HCT116 (cell line): ENCODE measurements around the gene UXS1. TPM values are rescaled to one million over a fixed set of nuclear protein-coding genes. Genes with fewer than 3 reads are reported as not detected.

Experiments used
- ATAC-seq: fragments of 200-7000 bp; cut with Tn5 transposase; 2 replicates; pipeline ENCODE4 v1.9.1; 2020; ENCODE audit warnings: mild to moderate bottlenecking, moderate library complexity
- BruUV-seq: library from RNA; stranded (reverse); fragments of 400-500 nt; replicated peaks from 2 replicates; lab custom pipeline; 2021; lab: Mats Ljungman, UMichigan
- CTCF ChIA-PET: fragments of 300-600 bp; sonication (Branson Sonifier 250); formaldehyde crosslinking; loops from one replicate; lab custom pipeline; 2021; ENCODE audit warnings: antibody characterized with exemption; lab: Charles Lee
- POLR2A ChIA-PET: fragments of 300-600, 350-600 bp; sonication (Branson Sonifier 250); formaldehyde crosslinking; loops from one replicate; lab custom pipeline; 2021; ENCODE audit warnings: antibody characterized with exemption; lab: Charles Lee
- RAD21 ChIA-PET, 2 experiments: fragments of 300-600 bp; sonication (Branson Sonifier 250); formaldehyde crosslinking; loops; one replicate each; lab custom pipeline; 2023; ENCODE audit warnings: low total read pairs in 2 of 2; ENCODE audit not compliant: uncharacterized antibody in 2 of 2, unreplicated experiment in 2 of 2, low non-redundant PET in 1 of 2; lab: Charles Lee
- DNase-seq: peaks from one replicate; pipeline ENCODE4 v3.0.0-alpha.2; 2010; ENCODE audit warnings: low read depth, low spot score
- H2AFZ ChIP-seq: fragments of 200-600 bp; shearing (Covaris generic), sonication (generic); 2 replicates; pipeline ENCODE4 v1.6.1; 2017; ENCODE audit warnings: low read depth, mixed run types, mixed read lengths, antibody characterized with exemption, low read length; ENCODE audit not compliant: poor library complexity, severe bottlenecking
- H3K27ac ChIP-seq: 2 replicates; pipeline ENCODE4 v1.5.1; 2012; ENCODE audit warnings: low read depth, low read length
- H3K27me3 ChIP-seq: fragments of 200-600 bp; sonication (generic); 2 replicates; pipeline ENCODE4 v1.6.1; 2016; ENCODE audit warnings: mixed run types, low read length, mixed read lengths; ENCODE audit not compliant: insufficient read depth
- H3K36me3 ChIP-seq, 2 experiments: fragments of 200-500 bp in 1 of 2; fragments of 200-600 bp in 1 of 2; sonication (Bioruptor generic) in 1 of 2; sonication (generic) in 1 of 2; 2 replicates each; pipeline versions ENCODE4 v1.5.1 to v1.6.1; 2014 to 2016; ENCODE audit warnings: low read length in 2 of 2, inconsistent platforms in 1 of 2, mixed read lengths in 1 of 2, mixed run types in 1 of 2; ENCODE audit not compliant: insufficient read depth in 2 of 2, control insufficient read depth in 1 of 2
- H3K4me1 ChIP-seq, 2 experiments: fragments of 200-600 bp in 1 of 2; sonication (generic) in 1 of 2; 2 replicates each; pipeline versions ENCODE4 v1.5.1 to v1.6.1; 2012 to 2017; ENCODE audit warnings: low read length in 2 of 2, inconsistent platforms in 1 of 2, mild to moderate bottlenecking in 1 of 2, mixed read lengths in 1 of 2, mixed run types in 1 of 2, moderate library complexity in 1 of 2; ENCODE audit not compliant: insufficient read depth in 2 of 2, control insufficient read depth in 1 of 2
- H3K4me2 ChIP-seq: fragments of 200-600 bp; sonication (generic); 2 replicates; pipeline ENCODE4 v1.6.1; 2017; ENCODE audit warnings: mixed run types, low read length, mixed read lengths
- H3K4me3 ChIP-seq, 2 experiments: fragments of 200-600 bp in 1 of 2; sonication (generic) in 1 of 2; replicated peaks in 1 of 2; 2 replicates each; pipeline ENCODE4 v1.5.1; 2011 to 2016; ENCODE audit warnings: low read length in 2 of 2, control low read depth in 1 of 2, low read depth in 1 of 2, mild to moderate bottlenecking in 1 of 2, mixed read lengths in 1 of 2, mixed run types in 1 of 2
- H3K79me2 ChIP-seq: fragments of 200-600 bp; sonication (generic); 2 replicates; pipeline ENCODE4 v1.6.1; 2017; ENCODE audit warnings: mild to moderate bottlenecking, mixed run types, low read length, moderate library complexity, mixed read lengths; ENCODE audit not compliant: insufficient read depth
- H3K9ac ChIP-seq: fragments of 200-600 bp; sonication (generic); 2 replicates; pipeline ENCODE4 v1.6.1; 2016; ENCODE audit warnings: low read length, mixed read lengths
- H3K9me2 ChIP-seq: fragments of 200-600 bp; sonication (generic), shearing (Covaris generic); 2 replicates; pipeline ENCODE4 v1.6.1; 2017; ENCODE audit warnings: mixed run types, mild to moderate bottlenecking, moderate library complexity; ENCODE audit not compliant: insufficient read depth
- H3K9me3 ChIP-seq, 2 experiments: fragments of 200-500 bp in 1 of 2; fragments of 200-600 bp in 1 of 2; sonication (Bioruptor generic) in 1 of 2; sonication (generic) in 1 of 2; 2 replicates each; pipeline ENCODE4 v1.6.1; 2014 to 2017; ENCODE audit warnings: low read length in 2 of 2, mixed read lengths in 2 of 2, inconsistent platforms in 1 of 2, low read depth in 1 of 2, mild to moderate bottlenecking in 1 of 2, mixed run types in 1 of 2, moderate library complexity in 1 of 2; ENCODE audit not compliant: control insufficient read depth in 1 of 2, insufficient read depth in 1 of 2
- H4K20me1 ChIP-seq: fragments of 200-600 bp; sonication (generic), shearing (Covaris generic); 2 replicates; pipeline ENCODE4 v1.6.1; 2017; ENCODE audit warnings: mixed run types, mild to moderate bottlenecking, moderate library complexity; ENCODE audit not compliant: insufficient read depth
- ATF3 ChIP-seq: IDR thresholded peaks from 2 replicates; pipeline ENCODE4 v1.6.1; 2012
- EZH2phosphoT487 ChIP-seq: fragments of 200-600 bp; IDR thresholded peaks from 2 replicates; pipeline ENCODE4 v1.6.1; 2018; ENCODE audit warnings: antibody characterized with exemption, borderline replicate concordance
- JUND ChIP-seq: IDR thresholded peaks from 2 replicates; pipeline ENCODE4 v1.6.1; 2012
- POLR2A ChIP-seq: IDR thresholded peaks from 2 replicates; pipeline ENCODE4 v1.7.0; 2011; ENCODE audit warnings: borderline replicate concordance; ENCODE audit not compliant: insufficient read depth, insufficient read length; ENCODE audit errors: extremely low read depth
- POLR2AphosphoS5 ChIP-seq: IDR thresholded peaks from 2 replicates; pipeline ENCODE4 v1.6.1; 2011; ENCODE audit warnings: mild to moderate bottlenecking, low read depth, low read length, moderate library complexity
- RAD21 ChIP-seq: IDR thresholded peaks from 2 replicates; pipeline ENCODE4 v1.6.1; 2012; ENCODE audit warnings: low read depth, mild to moderate bottlenecking
- SIN3A ChIP-seq: IDR thresholded peaks from 2 replicates; pipeline ENCODE4 v1.6.1; 2012; ENCODE audit warnings: low read depth
- SP1 ChIP-seq: IDR thresholded peaks from 2 replicates; pipeline ENCODE4 v1.6.1; 2012; ENCODE audit warnings: low read depth
- SRF ChIP-seq: IDR thresholded peaks from 2 replicates; pipeline ENCODE4 v1.6.1; 2012; ENCODE audit warnings: low read depth
- TCF7L2 ChIP-seq: IDR thresholded peaks from 2 replicates; pipeline ENCODE4 v1.7.0; 2011; ENCODE audit warnings: borderline replicate concordance, inconsistent platforms; ENCODE audit not compliant: insufficient read depth, insufficient read length; ENCODE audit errors: extremely low read depth
- ZBTB33 ChIP-seq: IDR thresholded peaks from 2 replicates; pipeline ENCODE4 v1.6.1; 2011; ENCODE audit warnings: mild to moderate bottlenecking, low read length, moderate library complexity; ENCODE audit not compliant: insufficient replicate concordance; ENCODE audit errors: extremely low read depth
- ZFX ChIP-seq: fragments of 450-650 bp; IDR thresholded peaks from 2 replicates; pipeline ENCODE4 v1.6.1; 2017
- intact Hi-C: fragments of 100-400 bp; cut with micrococcal nuclease; formaldehyde crosslinking; loops from 2 replicates; pipeline ENCODE4 v1.10.0; 2022
- total RNA-seq: library from RNA; stranded (reverse); gene quantifications from one replicate; pipeline ENCODE4 v1.2.1, GENCODE V29; 2021; ENCODE audit not compliant: unreplicated experiment
- TF ChIP-seq, protein P1 (sequence below), 3 experiments: fragments of 200-600 bp in 1 of 3; sonication (generic) in 1 of 3; IDR thresholded peaks in 2 of 3; conservative IDR thresholded peaks in 1 of 3; 2 replicates each; pipeline ENCODE4 v1.5.1; 2012 to 2017; ENCODE audit warnings: low read depth in 2 of 3, low read length in 2 of 3, antibody characterized with exemption in 1 of 3, borderline replicate concordance in 1 of 3, control low read depth in 1 of 3, mild to moderate bottlenecking in 1 of 3, mixed read lengths in 1 of 3, mixed run types in 1 of 3, moderate library complexity in 1 of 3; ENCODE audit not compliant: insufficient read depth in 1 of 3

UXS1 gene
- total RNA-seq, 1 experiment from 2014 or later = 45.7 TPM

DNA sequence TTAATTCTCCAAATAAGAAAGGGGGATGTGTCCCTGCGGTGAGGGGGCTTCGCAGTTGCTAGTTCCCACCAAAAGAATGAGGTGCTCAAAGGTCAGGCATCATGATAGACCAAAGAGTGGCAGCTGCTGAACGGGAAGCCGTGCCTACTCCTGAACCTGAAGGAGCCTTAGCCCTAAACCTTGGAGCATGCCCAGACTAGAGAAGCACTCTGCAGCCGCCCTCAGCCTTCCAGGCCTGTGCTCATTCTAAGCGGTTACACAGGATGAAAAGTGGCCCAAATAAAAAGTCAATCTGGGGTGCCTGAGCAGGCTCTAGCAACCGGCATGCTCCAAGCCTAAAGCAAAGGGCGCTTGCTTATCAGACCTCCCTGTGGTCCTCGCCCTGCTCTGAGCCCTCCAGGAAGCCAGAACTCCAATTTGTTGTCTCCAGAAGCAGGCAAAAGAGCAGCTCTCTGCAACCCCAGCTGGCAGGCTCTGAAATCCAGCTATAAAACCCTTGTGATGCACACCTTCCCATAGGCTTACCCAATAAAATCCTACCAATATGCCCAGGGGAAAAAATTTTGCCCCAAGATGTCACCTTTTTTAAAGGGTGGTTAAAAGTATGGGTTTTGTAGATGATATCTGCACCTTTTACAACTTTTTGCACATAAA is 17.5 kb downstream of the UXS1 start (continued):
- TF ChIP-seq TCF7L2 (no peak), POLR2AphosphoS5 (no peak)

DNA sequence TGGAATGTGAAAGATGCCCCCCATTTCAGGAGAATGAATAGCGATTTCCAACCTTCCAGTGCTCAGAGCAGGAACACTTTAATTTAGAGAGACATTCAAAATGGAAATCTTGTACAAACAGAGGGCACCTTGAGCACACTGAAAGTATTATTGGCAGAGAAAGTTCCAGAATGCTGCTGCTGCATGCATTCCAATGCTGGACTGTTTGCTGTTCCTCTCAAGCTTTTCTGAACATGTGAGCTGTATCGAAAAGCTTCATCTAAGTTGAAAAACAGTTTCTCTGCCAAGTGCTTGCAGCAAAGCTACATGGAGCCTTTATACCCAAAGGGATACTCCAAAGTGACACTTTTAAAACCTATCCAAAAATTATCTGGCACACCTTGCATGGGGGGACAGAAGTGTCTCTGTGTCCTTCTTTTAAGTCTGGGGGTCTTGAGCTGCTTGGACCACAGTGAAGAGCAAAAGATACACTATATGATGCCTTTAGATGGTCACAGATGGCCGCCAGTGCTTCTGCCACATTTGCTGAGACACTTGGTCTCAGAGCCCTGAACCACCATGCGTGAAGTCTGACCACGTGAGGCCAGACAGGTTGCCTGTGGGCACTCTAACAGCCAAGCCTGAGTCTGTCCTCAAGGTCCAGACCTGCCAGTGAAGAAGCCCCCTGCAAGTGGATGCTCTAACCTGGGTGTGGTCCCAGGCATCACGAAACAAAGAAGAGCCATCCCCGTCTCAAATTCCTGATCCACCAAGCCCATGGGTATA is 18.8 kb downstream of the UXS1 start:
- ATAC-seq = no peak
- H3K27me3 ChIP-seq = no peaks in the 10 kb centered on the region
- CTCF ChIA-PET = no interaction called here

DNA sequence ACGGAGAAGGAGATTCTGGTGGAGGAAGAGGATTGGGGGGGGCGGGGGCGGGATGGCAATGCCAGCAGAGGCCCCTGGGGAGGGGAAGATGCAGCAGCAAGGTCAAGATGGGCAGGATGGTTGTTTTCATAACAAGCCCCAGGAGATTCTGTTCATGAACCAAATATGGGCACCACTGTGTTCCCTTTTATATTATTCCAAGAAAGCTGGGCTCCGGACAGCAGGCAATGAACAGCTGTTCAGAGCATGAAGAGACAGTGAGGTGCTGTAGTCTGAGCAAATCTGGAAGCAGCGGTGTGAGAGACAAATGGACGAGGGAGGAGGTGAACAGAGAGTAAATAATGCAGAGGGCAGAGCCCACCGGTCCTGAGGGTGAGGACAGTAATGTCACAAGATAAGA is 20.0 kb downstream of the UXS1 start:
- H3K79me2 ChIP-seq = peaks cover 56% of the 10 kb centered on the region; the same call in 1 of the 2 replicates
- DNase-seq = no peak

More for the DNA sequence above, 18.8 kb downstream of the UXS1 start:
- ChIA-PET POLR2A (no interaction called here), RAD21 (no interaction called here)
- Histone ChIP-seq H4K20me1 (0 out of 2 replicates have a peak, but pooled peaks cover 2% of the 10 kb centered on the region), H3K9me3 (no peaks in the 10 kb centered on the region), H3K4me1 (no peaks in the 10 kb centered on the region), H3K9ac (no peak overlapping the region), H3K4me3 (no peak overlapping the region), H3K4me2 (no peak overlapping the region), H3K27ac (no peak overlapping the region), H3K9me2 (no peaks in the 10 kb centered on the region), H3K79me2 (peaks cover 63% of the 10 kb centered on the region), H2AFZ (no peak overlapping the region), H3K36me3 (no peaks in the 10 kb centered on the region)
- intact Hi-C loops = no loop called here
- TF ChIP-seq ZFX = no peak
- no TSS peak for BruUV-seq
- no peak for DNase-seq

More for the DNA sequence above, 20.0 kb downstream of the UXS1 start:
- H3K27me3 ChIP-seq = no peaks in the 10 kb centered on the region
- no peak overlapping the region for H3K9ac ChIP-seq
- H3K4me2 ChIP-seq = no peak overlapping the region
- ChIA-PET POLR2A (no interaction called here), CTCF (no interaction called here), RAD21 (no interaction called here)
- no peaks in the 10 kb centered on the region for H3K36me3 ChIP-seq
- no peaks in the 10 kb centered on the region for H3K9me3 ChIP-seq
- H4K20me1 ChIP-seq = 0 out of 2 replicates have a peak, but pooled peaks cover 2% of the 10 kb centered on the region
- ATAC-seq = no peak
- no peak for TF ChIP-seq EZH2phosphoT487
- TF ChIP-seq, protein P1, sequence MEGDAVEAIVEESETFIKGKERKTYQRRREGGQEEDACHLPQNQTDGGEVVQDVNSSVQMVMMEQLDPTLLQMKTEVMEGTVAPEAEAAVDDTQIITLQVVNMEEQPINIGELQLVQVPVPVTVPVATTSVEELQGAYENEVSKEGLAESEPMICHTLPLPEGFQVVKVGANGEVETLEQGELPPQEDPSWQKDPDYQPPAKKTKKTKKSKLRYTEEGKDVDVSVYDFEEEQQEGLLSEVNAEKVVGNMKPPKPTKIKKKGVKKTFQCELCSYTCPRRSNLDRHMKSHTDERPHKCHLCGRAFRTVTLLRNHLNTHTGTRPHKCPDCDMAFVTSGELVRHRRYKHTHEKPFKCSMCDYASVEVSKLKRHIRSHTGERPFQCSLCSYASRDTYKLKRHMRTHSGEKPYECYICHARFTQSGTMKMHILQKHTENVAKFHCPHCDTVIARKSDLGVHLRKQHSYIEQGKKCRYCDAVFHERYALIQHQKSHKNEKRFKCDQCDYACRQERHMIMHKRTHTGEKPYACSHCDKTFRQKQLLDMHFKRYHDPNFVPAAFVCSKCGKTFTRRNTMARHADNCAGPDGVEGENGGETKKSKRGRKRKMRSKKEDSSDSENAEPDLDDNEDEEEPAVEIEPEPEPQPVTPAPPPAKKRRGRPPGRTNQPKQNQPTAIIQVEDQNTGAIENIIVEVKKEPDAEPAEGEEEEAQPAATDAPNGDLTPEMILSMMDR (IDR thresholded peaks at IDR 0.05 in 2 of 3, conservative IDR thresholded peaks at IDR 0.05 in 1 of 3; ENCODE audit: borderline replicate concordance in 1 of 3, insufficient read depth in 1 of 3, low read depth in 2 of 3, low read length in 2 of 3) = no peak
- TF ChIP-seq ZBTB33 = no peak
- TF ChIP-seq SRF = no peak
- no peak for TF ChIP-seq SP1
- TF ChIP-seq SIN3A = no peak
- no peak for TF ChIP-seq JUND
- TF ChIP-seq RAD21 = no peak
- TF ChIP-seq ATF3 = no peak
- TF ChIP-seq POLR2A = no peak
- no peak for TF ChIP-seq ZFX
- no peak overlapping the region for H2AFZ ChIP-seq
- intact Hi-C loops = no loop called here
- BruUV-seq = no TSS peak
- H3K4me3 ChIP-seq = no peak overlapping the region
- H3K9me2 ChIP-seq = no peaks in the 10 kb centered on the region
- no peaks in the 10 kb centered on the region for H3K4me1 ChIP-seq
- no peak overlapping the region for H3K27ac ChIP-seq
